Ishikawa (cell line): ENCODE results near the gene BMP8A.

Experiments
- CEBPB ChIP-seq: IDR thresholded peaks from 2 replicates; pipeline ENCODE4 v1.6.1; 2012
- CREB1 ChIP-seq: IDR thresholded peaks from 2 replicates; pipeline ENCODE4 v1.6.1; 2012; ENCODE audit warnings: low read depth
- EGR1 ChIP-seq: IDR thresholded peaks from 2 replicates; pipeline ENCODE4 v1.6.1; 2012
- EP300 ChIP-seq: IDR thresholded peaks from 2 replicates; pipeline ENCODE4 v1.6.1; 2012; ENCODE audit warnings: borderline replicate concordance
- FOXM1 ChIP-seq: IDR thresholded peaks from 2 replicates; pipeline ENCODE4 v1.6.1; 2012; ENCODE audit warnings: low read depth, borderline replicate concordance
- NFIC ChIP-seq: IDR thresholded peaks from 2 replicates; pipeline ENCODE4 v1.6.1; 2012
- RAD21 ChIP-seq: IDR thresholded peaks from 2 replicates; pipeline ENCODE4 v1.6.1; 2012; ENCODE audit warnings: low read depth
- TAF1 ChIP-seq: IDR thresholded peaks from 2 replicates; pipeline ENCODE4 v1.6.1; 2012; ENCODE audit warnings: low read depth, mild to moderate bottlenecking
- TCF12 ChIP-seq: IDR thresholded peaks from 2 replicates; pipeline ENCODE4 v1.6.1; 2012; ENCODE audit warnings: low read depth
- TEAD4 ChIP-seq: IDR thresholded peaks from 2 replicates; pipeline ENCODE4 v1.6.1; 2012
- YY1 ChIP-seq: IDR thresholded peaks from 2 replicates; pipeline ENCODE4 v1.6.1; 2012; ENCODE audit warnings: low read depth
- ZBTB7A ChIP-seq: IDR thresholded peaks from 2 replicates; pipeline ENCODE4 v1.6.1; 2012; ENCODE audit warnings: low read depth
- TF ChIP-seq, protein P1 (sequence below): IDR thresholded peaks from 2 replicates; pipeline ENCODE4 v1.6.1; 2012; ENCODE audit warnings: low read depth, mild to moderate bottlenecking
- TF ChIP-seq, protein P2 (sequence below): IDR thresholded peaks from 2 replicates; pipeline ENCODE4 v1.6.1; 2012
- TF ChIP-seq, protein P3 (sequence below): IDR thresholded peaks from 2 replicates; pipeline ENCODE4 v1.6.1; 2012

Gene BMP8A

DNA sequence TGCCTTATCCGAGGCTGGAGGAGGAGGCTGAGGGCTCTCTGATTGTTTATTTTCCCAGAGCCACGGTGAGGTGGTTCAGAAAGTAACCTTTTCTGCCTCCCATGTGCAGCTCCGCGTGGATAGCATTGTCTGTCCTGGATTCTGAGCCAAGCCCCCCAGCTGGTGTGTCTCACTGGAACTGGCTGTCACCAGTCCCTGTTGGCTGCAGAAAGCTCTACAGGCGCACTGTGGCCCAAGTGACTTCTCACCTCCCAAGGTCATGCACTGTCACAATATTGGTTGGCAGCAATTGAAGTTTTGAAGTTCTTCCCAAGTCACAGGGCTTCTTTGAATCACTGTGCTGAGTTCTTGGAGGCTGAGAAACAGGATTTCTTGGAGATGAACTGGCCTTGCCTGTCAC is 8.2 kb downstream of the BMP8A start:
- TF ChIP-seq NFIC: no peak
- TF ChIP-seq CEBPB: no peak
- TF ChIP-seq YY1: no peak
- TF ChIP-seq, protein P1, sequence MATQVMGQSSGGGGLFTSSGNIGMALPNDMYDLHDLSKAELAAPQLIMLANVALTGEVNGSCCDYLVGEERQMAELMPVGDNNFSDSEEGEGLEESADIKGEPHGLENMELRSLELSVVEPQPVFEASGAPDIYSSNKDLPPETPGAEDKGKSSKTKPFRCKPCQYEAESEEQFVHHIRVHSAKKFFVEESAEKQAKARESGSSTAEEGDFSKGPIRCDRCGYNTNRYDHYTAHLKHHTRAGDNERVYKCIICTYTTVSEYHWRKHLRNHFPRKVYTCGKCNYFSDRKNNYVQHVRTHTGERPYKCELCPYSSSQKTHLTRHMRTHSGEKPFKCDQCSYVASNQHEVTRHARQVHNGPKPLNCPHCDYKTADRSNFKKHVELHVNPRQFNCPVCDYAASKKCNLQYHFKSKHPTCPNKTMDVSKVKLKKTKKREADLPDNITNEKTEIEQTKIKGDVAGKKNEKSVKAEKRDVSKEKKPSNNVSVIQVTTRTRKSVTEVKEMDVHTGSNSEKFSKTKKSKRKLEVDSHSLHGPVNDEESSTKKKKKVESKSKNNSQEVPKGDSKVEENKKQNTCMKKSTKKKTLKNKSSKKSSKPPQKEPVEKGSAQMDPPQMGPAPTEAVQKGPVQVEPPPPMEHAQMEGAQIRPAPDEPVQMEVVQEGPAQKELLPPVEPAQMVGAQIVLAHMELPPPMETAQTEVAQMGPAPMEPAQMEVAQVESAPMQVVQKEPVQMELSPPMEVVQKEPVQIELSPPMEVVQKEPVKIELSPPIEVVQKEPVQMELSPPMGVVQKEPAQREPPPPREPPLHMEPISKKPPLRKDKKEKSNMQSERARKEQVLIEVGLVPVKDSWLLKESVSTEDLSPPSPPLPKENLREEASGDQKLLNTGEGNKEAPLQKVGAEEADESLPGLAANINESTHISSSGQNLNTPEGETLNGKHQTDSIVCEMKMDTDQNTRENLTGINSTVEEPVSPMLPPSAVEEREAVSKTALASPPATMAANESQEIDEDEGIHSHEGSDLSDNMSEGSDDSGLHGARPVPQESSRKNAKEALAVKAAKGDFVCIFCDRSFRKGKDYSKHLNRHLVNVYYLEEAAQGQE: no peak
- TF ChIP-seq ZBTB7A: no peak
- TF ChIP-seq CREB1: no peak

DNA sequence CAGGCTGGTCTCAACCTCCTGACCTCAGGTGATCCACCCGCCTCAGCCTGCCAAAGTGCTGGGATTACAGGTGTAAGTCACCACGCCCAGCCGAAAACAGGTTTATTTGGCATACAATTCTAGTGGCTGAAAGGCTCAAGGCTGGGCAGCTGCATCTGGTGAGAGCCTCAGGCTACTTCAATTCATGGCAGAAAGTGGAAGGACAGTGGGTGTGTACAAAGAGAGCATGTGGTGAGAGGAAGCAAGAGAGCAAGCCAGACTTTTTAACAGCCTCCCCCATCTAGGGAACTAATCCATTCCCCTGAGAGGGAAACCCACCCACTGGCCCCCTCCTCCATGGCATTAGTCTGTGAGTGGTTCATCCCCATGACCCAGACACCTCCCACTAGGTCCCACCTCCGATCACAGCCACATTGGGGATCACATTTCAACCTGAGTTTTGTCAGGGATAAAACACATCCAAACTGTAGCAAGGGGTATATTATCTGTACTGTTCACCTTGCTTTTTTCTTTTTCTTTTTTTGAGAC is 9.5 kb downstream of the BMP8A start:
- TF ChIP-seq TAF1 (no peak), CEBPB (no peak), ZBTB7A (no peak), TCF12 (no peak), YY1 (no peak), NFIC (no peak), EGR1 (no peak), CREB1 (no peak), RAD21 (no peak), EP300 (no peak), TEAD4 (no peak), FOXM1 (no peak)
- TF ChIP-seq, protein P2, sequence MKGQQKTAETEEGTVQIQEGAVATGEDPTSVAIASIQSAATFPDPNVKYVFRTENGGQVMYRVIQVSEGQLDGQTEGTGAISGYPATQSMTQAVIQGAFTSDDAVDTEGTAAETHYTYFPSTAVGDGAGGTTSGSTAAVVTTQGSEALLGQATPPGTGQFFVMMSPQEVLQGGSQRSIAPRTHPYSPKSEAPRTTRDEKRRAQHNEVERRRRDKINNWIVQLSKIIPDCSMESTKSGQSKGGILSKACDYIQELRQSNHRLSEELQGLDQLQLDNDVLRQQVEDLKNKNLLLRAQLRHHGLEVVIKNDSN: no peak
- TF ChIP-seq, protein P1: no peak
- TF ChIP-seq, protein P3, sequence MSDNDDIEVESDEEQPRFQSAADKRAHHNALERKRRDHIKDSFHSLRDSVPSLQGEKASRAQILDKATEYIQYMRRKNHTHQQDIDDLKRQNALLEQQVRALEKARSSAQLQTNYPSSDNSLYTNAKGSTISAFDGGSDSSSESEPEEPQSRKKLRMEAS: no peak

DNA sequence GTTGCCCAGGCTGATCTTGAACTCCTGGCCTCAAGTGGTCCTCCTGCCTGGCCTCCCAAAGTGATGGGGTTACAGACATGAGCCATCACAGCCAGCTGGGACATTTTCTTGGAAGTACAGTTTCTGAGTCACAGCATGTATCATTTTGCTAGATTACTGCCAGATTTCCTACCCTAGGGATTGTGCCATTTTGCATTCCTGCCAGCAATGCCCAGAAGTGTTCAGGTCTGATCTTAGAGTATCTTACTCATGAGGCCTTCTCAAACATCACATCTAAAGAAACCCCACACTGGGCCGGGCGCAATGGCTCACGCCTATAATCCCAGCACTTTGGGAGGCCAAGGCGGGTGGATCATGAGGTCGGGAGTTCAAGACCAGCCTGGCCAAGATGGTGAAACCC is 10.2 kb downstream of the BMP8A start:
- TF ChIP-seq TAF1: no peak
- TF ChIP-seq EGR1: no peak
- no peak for TF ChIP-seq EP300
- no peak for TF ChIP-seq CEBPB
- no peak for TF ChIP-seq YY1
- TF ChIP-seq ZBTB7A: no peak

DNA sequence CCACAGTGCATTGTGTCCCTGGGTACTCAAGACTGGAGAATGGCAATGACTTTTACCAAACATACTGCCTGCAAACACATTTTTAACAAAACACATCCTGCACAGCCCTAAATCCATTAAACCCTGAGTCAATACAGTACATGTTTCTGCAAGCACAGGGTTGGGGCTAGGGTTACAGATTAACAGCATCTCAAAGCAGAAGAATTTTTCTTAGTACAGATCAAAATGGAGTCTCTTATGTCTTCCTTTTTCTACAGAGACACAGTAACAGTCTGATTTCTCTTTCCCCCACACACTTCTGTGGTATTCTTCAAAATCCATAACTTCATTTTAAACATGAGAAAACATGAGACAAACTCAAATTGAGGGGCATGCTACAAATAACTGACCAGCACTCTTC is 13.9 kb downstream of the BMP8A start:
- TF ChIP-seq TAF1 (no peak), CEBPB (no peak), EP300 (no peak), TEAD4 (no peak), YY1 (no peak), FOXM1 (no peak), RAD21 (no peak)
- TF ChIP-seq, protein P3: no peak

DNA sequence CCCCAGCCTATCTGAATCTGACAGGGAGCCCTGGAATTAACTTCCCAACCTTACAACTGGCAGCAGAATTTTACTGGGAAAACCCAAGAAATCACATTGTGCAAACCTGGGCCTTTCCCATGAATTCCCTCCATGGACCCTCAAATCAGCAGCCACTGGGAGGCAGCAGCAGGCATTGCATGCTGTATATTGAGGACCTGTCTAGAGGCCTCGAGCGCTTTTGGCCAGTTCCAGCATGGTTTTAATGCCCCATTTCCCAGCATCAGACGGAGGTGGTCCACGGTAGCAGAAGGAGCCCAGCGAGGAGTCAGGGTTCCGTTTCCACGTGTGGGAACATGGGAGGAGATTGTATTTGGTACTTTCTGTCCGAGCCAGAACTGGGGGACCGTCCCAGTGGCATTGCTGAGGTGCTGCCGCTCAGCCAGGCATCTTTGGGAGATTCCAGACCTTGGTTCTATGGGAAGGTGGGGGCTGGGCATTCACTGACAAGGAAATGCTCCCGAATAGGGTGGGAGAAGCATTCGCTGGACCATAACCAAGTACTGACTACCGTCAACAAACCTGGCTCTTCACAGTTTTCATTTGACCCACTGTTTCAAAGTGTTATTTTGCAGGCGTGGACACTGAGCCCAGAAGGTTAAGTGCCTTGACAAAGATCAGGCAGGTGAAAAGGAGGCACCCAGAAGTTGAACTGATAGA is 15.9 kb downstream of the BMP8A start:
- TF ChIP-seq RAD21 (peak; percentile 24; the same call in 1 of the 2 replicates), TEAD4 (no peak)

DNA sequence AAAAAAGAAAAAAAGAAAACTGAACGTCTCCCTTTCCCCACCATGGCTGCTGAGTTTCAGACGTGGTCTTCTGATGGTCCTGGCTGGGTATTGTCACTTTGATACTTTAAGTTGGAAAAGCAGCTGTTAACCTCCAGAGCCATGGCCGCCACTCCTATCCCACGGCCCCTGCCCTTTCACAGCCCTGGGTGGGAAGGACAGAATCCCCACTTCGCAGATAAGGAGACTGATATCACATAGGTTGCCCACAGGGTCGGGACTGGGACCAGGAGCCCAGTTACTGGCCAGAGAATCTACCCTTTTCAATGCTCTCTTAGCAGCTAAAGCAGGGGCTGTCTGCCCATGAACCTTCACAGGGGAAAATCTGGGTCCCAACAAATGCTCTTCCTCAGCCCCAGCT is 16.8 kb downstream of the BMP8A start:
- TF ChIP-seq CREB1 (no peak), TEAD4 (no peak), EP300 (no peak), FOXM1 (no peak), TAF1 (no peak), CEBPB (no peak), TCF12 (no peak), YY1 (no peak), RAD21 (no peak)
- TF ChIP-seq, protein P1: no peak
- TF ChIP-seq, protein P3: no peak
- TF ChIP-seq, protein P2: no peak
